DND-41 (cell line): ENCODE data around the gene APOBR.

Experiments used
- EZH2 ChIP-seq: IDR thresholded peaks from 3 replicates; pipeline ENCODE4 v1.6.1; 2012; ENCODE audit warnings: borderline replicate concordance, low read depth, mild to moderate bottlenecking, moderate library complexity, low read length, inconsistent platforms; ENCODE audit not compliant: severe bottlenecking
- TF ChIP-seq, protein P1 (sequence below): IDR thresholded peaks from 2 replicates; pipeline ENCODE4 v1.5.1; 2012; ENCODE audit warnings: borderline replicate concordance, low read length, moderate library complexity, mild to moderate bottlenecking; ENCODE audit not compliant: poor library complexity, severe bottlenecking; ENCODE audit errors: extremely low read depth

DNA sequence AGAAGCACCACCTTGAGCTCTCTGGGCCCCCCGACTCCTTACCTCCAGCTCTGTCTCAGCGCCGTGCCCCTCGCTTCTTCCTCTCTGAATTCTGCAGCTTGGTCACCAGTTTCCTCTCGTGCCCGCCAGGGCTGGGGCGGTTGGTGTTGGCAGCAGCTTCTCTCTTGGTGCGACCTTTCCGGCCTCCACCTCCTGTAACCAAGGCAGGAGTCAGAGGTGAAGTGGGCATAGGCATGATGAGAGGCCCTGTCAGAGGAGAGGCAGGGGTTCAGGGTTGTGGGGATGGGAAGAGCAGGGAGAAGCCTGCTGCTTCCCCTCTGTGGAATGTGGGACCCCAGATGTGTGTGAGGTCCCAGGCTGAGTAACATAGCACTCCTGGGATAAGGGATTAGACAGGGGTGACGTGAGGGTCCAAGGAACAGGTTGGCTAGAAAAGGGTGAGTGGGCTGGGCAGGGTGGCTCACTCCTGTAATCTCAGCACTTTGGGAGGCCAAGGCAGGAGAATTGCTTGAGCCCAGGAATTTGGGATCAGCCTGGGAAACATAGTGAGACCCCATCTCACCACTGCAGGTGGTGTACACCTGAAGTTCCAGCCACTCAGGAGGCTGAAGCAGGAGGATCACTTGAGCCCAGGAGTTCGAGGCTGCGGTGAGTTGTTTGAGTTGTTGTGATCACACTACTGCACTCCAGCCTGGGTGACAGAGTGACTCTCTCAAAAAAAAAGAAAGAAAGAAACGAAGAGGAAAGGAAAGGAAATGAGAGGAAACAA, 43.7 kb downstream of the APOBR start:
- TF ChIP-seq, protein P1, sequence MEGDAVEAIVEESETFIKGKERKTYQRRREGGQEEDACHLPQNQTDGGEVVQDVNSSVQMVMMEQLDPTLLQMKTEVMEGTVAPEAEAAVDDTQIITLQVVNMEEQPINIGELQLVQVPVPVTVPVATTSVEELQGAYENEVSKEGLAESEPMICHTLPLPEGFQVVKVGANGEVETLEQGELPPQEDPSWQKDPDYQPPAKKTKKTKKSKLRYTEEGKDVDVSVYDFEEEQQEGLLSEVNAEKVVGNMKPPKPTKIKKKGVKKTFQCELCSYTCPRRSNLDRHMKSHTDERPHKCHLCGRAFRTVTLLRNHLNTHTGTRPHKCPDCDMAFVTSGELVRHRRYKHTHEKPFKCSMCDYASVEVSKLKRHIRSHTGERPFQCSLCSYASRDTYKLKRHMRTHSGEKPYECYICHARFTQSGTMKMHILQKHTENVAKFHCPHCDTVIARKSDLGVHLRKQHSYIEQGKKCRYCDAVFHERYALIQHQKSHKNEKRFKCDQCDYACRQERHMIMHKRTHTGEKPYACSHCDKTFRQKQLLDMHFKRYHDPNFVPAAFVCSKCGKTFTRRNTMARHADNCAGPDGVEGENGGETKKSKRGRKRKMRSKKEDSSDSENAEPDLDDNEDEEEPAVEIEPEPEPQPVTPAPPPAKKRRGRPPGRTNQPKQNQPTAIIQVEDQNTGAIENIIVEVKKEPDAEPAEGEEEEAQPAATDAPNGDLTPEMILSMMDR, result no peak
- TF ChIP-seq EZH2, result no peak
